ENCODE results near the gene C9orf152. TPM values are rescaled to one million over a fixed set of nuclear protein-coding genes. Genes with fewer than 3 reads are reported as not detected.

C9orf152 gene
- total RNA-seq, 1 experiment from 2014 or later = not detected

DNA sequence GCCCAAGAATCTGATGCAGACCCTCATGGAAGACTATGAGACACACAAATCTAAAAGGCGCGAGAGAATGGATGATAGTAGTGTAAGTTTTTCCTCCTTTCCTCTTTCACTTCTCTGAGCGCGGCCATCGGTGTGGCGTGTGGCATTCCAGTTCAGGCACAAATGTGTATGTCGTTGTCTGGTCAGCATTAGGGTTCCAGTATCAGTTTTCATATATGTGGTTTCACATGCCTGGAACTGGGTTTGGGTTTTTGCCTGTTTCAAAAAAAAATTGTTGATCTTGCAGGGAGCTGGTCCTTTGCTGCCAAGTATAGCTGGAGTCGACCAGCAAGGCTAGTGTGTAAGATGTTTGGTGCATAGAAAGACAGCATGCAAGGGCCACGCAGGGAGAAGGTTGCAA, 51.5 kb downstream of the C9orf152 start (continued):
- TF ChIP-seq, protein P1, sequence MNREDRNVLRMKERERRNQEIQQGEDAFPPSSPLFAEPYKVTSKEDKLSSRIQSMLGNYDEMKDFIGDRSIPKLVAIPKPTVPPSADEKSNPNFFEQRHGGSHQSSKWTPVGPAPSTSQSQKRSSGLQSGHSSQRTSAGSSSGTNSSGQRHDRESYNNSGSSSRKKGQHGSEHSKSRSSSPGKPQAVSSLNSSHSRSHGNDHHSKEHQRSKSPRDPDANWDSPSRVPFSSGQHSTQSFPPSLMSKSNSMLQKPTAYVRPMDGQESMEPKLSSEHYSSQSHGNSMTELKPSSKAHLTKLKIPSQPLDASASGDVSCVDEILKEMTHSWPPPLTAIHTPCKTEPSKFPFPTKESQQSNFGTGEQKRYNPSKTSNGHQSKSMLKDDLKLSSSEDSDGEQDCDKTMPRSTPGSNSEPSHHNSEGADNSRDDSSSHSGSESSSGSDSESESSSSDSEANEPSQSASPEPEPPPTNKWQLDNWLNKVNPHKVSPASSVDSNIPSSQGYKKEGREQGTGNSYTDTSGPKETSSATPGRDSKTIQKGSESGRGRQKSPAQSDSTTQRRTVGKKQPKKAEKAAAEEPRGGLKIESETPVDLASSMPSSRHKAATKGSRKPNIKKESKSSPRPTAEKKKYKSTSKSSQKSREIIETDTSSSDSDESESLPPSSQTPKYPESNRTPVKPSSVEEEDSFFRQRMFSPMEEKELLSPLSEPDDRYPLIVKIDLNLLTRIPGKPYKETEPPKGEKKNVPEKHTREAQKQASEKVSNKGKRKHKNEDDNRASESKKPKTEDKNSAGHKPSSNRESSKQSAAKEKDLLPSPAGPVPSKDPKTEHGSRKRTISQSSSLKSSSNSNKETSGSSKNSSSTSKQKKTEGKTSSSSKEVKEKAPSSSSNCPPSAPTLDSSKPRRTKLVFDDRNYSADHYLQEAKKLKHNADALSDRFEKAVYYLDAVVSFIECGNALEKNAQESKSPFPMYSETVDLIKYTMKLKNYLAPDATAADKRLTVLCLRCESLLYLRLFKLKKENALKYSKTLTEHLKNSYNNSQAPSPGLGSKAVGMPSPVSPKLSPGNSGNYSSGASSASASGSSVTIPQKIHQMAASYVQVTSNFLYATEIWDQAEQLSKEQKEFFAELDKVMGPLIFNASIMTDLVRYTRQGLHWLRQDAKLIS (CRISPR knock-in tag; IDR thresholded peaks at IDR 0.05; ENCODE audit: borderline replicate concordance) = no peak
- no peak for TF ChIP-seq ZNF317 (CRISPR knock-in tag; IDR thresholded peaks at IDR 0.05; ENCODE audit: borderline replicate concordance, low read depth)

DNA sequence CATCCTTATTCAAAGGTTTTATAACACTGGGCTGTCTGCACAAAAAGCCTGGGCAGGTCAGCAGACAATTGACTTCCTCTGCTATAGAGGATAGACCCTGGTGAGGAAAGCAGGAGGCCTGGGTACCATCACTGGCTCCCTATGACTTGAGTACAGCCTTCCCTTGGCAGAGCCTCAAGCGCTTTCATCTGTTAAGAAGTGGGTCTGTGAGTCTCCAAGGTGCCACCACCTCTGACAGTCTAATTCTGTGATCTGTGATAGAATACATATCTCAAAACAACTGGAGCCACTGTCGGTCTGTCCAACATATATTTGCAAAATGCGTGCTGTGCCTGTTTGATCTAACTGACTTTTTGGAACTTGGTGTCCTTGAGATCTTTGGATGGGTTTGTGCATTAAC, 52.2 kb downstream of the C9orf152 start:
- no peak overlapping the region for H3K27ac Mint-ChIP-seq
- DNase-seq (ENCODE audit: low spot score) (no peak), ATAC-seq (no peak)
- H3K4me1 Mint-ChIP-seq = peaks cover 23% of the 10 kb centered on the region
- ChIA-PET CTCF (no interaction called here), POLR2A (no interaction called here)
- H3K4me3 Mint-ChIP-seq = no peak overlapping the region
- TF ChIP-seq, protein P2, sequence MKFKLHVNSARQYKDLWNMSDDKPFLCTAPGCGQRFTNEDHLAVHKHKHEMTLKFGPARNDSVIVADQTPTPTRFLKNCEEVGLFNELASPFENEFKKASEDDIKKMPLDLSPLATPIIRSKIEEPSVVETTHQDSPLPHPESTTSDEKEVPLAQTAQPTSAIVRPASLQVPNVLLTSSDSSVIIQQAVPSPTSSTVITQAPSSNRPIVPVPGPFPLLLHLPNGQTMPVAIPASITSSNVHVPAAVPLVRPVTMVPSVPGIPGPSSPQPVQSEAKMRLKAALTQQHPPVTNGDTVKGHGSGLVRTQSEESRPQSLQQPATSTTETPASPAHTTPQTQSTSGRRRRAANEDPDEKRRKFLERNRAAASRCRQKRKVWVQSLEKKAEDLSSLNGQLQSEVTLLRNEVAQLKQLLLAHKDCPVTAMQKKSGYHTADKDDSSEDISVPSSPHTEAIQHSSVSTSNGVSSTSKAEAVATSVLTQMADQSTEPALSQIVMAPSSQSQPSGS (CRISPR knock-in tag; IDR thresholded peaks at IDR 0.05; ENCODE audit: borderline replicate concordance, low read depth) = no peak
- no peak for TF ChIP-seq NFE2L1 (CRISPR knock-in tag; IDR thresholded peaks at IDR 0.05)
- TF ChIP-seq NR1H2 (CRISPR knock-in tag; IDR thresholded peaks at IDR 0.05) = no peak
- TF ChIP-seq ZNF317 (CRISPR knock-in tag; IDR thresholded peaks at IDR 0.05; ENCODE audit: borderline replicate concordance, low read depth) = no peak
- peaks cover 9% of the 10 kb centered on the region; the same call in 1 of the 2 replicates for H3K27me3 Mint-ChIP-seq (ENCODE audit: low read depth)
- peaks cover under 1% of the 10 kb centered on the region for H3K9me3 Mint-ChIP-seq
- peaks cover 11% of the 10 kb centered on the region for H3K36me3 Mint-ChIP-seq

DNA sequence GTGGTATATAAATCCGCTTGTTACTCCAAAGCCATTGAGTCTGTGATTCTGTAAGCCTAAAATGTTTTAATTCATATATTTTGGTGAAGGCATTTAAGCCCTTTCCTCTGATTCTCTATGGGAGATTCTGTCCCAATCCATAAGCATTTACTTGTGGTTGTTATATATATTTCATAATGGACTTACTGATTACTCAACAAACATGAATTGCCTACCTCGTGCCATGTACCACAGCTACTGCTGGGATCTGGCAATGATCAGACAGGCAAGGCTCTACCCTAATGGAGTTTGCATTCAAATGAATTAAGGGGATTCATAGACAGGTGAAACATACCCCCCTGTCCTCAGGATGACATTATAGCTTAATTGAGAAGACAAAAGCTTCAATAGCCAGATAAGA, 54.5 kb downstream of the C9orf152 start:
- DNase-seq (ENCODE audit: low spot score) (no peak), ATAC-seq (no peak)
- H3K4me1 Mint-ChIP-seq = peaks cover 16% of the 10 kb centered on the region
- H3K36me3 Mint-ChIP-seq = peaks cover 19% of the 10 kb centered on the region
- no peak overlapping the region for H3K27ac Mint-ChIP-seq
- CTCF ChIA-PET = no interaction called here
- POLR2A ChIA-PET = no interaction called here
- H3K27me3 Mint-ChIP-seq (ENCODE audit: low read depth) = peaks cover 9% of the 10 kb centered on the region; the same call in 1 of the 2 replicates
- peaks cover 12% of the 10 kb centered on the region for H3K9me3 Mint-ChIP-seq
- H3K4me3 Mint-ChIP-seq = no peak overlapping the region
- TF ChIP-seq FOXP1 (CRISPR knock-in tag; IDR thresholded peaks at IDR 0.05; ENCODE audit: borderline replicate concordance) (no peak), SMAD4 (CRISPR knock-in tag; IDR thresholded peaks at IDR 0.05) (no peak), MXD4 (CRISPR knock-in tag; IDR thresholded peaks at IDR 0.05; ENCODE audit: borderline replicate concordance) (no peak), EMX1 (CRISPR knock-in tag; IDR thresholded peaks at IDR 0.05) (no peak), ZNF396 (CRISPR knock-in tag; IDR thresholded peaks at IDR 0.05; ENCODE audit: borderline replicate concordance) (no peak)
- TF ChIP-seq, protein P2 (CRISPR knock-in tag; IDR thresholded peaks at IDR 0.05; ENCODE audit: borderline replicate concordance, low read depth) = no peak
- TF ChIP-seq, protein P3, sequence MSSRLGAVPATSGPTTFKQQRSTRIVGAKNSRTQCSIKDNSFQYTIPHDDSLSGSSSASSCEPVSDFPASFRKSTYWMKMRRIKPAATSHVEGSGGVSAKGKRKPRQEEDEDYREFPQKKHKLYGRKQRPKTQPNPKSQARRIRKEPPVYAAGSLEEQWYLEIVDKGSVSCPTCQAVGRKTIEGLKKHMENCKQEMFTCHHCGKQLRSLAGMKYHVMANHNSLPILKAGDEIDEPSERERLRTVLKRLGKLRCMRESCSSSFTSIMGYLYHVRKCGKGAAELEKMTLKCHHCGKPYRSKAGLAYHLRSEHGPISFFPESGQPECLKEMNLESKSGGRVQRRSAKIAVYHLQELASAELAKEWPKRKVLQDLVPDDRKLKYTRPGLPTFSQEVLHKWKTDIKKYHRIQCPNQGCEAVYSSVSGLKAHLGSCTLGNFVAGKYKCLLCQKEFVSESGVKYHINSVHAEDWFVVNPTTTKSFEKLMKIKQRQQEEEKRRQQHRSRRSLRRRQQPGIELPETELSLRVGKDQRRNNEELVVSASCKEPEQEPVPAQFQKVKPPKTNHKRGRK (CRISPR knock-in tag; IDR thresholded peaks at IDR 0.05; ENCODE audit: borderline replicate concordance) = no peak
- TF ChIP-seq, protein P4, sequence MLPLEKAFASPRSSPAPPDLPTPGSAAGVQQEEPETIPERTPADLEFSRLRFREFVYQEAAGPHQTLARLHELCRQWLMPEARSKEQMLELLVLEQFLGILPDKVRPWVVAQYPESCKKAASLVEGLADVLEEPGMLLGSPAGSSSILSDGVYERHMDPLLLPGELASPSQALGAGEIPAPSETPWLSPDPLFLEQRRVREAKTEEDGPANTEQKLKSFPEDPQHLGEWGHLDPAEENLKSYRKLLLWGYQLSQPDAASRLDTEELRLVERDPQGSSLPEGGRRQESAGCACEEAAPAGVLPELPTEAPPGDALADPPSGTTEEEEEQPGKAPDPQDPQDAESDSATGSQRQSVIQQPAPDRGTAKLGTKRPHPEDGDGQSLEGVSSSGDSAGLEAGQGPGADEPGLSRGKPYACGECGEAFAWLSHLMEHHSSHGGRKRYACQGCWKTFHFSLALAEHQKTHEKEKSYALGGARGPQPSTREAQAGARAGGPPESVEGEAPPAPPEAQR (CRISPR knock-in tag; IDR thresholded peaks at IDR 0.05) = no peak
- TF ChIP-seq, protein P5, sequence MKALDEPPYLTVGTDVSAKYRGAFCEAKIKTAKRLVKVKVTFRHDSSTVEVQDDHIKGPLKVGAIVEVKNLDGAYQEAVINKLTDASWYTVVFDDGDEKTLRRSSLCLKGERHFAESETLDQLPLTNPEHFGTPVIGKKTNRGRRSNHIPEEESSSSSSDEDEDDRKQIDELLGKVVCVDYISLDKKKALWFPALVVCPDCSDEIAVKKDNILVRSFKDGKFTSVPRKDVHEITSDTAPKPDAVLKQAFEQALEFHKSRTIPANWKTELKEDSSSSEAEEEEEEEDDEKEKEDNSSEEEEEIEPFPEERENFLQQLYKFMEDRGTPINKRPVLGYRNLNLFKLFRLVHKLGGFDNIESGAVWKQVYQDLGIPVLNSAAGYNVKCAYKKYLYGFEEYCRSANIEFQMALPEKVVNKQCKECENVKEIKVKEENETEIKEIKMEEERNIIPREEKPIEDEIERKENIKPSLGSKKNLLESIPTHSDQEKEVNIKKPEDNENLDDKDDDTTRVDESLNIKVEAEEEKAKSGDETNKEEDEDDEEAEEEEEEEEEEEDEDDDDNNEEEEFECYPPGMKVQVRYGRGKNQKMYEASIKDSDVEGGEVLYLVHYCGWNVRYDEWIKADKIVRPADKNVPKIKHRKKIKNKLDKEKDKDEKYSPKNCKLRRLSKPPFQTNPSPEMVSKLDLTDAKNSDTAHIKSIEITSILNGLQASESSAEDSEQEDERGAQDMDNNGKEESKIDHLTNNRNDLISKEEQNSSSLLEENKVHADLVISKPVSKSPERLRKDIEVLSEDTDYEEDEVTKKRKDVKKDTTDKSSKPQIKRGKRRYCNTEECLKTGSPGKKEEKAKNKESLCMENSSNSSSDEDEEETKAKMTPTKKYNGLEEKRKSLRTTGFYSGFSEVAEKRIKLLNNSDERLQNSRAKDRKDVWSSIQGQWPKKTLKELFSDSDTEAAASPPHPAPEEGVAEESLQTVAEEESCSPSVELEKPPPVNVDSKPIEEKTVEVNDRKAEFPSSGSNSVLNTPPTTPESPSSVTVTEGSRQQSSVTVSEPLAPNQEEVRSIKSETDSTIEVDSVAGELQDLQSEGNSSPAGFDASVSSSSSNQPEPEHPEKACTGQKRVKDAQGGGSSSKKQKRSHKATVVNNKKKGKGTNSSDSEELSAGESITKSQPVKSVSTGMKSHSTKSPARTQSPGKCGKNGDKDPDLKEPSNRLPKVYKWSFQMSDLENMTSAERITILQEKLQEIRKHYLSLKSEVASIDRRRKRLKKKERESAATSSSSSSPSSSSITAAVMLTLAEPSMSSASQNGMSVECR (CRISPR knock-in tag; IDR thresholded peaks at IDR 0.05; ENCODE audit: borderline replicate concordance) = no peak
- TF ChIP-seq, protein P6, sequence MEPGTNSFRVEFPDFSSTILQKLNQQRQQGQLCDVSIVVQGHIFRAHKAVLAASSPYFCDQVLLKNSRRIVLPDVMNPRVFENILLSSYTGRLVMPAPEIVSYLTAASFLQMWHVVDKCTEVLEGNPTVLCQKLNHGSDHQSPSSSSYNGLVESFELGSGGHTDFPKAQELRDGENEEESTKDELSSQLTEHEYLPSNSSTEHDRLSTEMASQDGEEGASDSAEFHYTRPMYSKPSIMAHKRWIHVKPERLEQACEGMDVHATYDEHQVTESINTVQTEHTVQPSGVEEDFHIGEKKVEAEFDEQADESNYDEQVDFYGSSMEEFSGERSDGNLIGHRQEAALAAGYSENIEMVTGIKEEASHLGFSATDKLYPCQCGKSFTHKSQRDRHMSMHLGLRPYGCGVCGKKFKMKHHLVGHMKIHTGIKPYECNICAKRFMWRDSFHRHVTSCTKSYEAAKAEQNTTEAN (CRISPR knock-in tag; IDR thresholded peaks at IDR 0.05) = no peak
